ENCODE results near the gene FAM186B.

Gene FAM186B

DNA sequence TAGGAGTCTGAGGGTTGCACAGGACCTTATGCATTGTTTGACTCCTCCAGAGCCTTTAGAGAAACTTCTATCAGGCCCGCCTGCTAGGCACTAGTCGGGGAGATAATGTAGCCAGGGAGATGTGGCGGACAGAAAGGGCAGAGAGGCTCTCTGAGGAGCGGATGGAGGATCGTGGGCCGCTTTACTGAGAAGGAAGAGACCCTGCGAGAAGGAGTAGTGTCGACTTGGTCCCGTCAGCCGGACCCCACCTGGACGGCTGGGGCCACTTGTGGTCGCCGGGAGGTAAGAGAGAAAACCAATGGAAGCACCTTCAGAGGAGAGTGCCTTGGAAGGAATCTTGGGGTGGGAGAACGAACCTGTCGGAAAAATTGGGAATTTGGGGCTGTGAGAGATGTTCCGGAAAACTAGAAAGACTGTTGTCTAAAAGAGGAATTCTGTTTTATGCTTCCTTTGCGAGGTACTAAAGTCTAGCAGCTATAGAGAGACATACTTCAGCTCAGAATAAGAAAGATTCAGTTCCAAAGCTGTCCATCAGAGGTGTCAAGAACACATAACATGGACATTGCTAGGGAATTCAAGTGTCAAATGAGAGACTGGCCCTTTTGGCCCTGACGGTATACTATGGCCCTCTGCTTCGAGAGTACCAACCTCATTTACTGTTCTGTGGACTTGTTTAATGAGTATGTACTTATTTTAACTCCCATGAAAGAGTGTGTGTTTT lies 36.8 kb downstream of the FAM186B start:
- in situ Hi-C loops (cut with MboI; ENCODE audit: low sequenced_read_pairs): no loop called here

DNA sequence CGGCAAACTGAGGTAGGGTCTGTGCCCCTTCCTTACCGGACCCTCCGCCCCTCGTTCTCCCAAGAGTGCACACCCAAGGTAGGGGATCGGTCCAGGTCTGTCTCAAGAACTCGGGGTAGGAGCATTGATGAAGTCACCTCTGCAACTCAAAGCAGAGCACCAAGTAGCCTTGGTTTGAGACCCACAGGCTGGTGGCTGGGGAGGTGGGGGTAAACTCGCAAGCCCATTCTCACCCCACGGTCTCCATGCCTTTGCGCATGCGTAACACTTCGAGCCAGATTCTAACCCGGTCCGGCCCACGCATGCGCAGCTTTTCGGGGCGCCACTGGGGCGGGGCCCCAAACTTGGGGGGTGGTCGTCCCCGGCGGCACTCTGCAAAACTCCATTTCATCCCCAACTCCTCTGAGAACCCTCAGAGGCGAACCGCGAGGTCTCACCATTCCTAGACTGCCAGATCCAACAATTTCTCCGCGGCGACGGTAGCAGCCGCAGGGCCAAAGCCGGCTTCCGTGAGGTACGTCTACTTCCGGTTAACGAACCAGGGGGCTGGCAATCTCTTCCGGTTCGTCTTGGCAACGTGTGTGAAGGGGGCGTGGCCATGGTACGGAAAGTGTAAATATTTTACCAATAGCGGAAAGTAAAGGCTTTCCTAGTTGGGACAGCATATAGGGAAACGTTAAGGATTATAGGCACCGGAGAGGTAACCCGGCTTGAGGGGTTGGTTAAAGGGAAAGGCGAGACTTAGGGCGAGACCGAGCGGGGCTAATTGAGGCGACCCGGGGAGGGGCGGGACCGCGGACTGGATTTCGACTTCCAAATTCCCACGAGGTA lies 37.6 kb downstream of the FAM186B start, which contains the start of gene MCRS1:
Gene MCRS1 (minus strand): TSS at position 532 of the 831 bp plus-strand sequence. CDS start 1,411 bp downstream, outside the sequence.
- in situ Hi-C loops (cut with MboI; ENCODE audit: low sequenced_read_pairs): no loop called here

- in situ Hi-C loops (cut with MboI; ENCODE audit: low sequenced_read_pairs): no loop called here
Observed at GRCh38 chr12:49567302-49567610, 38.2 kb downstream of the FAM186B start.

DNA sequence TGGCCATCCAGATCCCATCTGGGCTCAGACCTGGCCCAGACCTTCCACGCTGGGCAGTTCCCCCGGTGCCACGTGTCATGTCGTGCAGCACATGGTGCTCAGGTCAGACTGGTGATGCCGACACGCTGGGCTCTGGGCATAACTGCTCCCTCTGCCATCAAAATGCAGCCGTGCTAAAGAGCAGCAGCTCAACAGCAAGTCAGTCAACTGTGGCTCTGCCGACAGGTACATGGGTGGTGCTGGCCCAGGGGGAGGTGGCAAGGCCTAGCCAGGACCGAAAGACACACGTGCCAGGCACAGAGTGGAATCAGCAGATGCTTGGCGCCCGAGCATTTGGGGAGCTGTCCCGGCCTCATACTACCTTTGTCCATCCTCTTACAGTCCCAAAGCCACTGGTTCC lies 39.1 kb downstream of the FAM186B start:
- in situ Hi-C loops (cut with MboI; ENCODE audit: low sequenced_read_pairs): no loop called here

DNA sequence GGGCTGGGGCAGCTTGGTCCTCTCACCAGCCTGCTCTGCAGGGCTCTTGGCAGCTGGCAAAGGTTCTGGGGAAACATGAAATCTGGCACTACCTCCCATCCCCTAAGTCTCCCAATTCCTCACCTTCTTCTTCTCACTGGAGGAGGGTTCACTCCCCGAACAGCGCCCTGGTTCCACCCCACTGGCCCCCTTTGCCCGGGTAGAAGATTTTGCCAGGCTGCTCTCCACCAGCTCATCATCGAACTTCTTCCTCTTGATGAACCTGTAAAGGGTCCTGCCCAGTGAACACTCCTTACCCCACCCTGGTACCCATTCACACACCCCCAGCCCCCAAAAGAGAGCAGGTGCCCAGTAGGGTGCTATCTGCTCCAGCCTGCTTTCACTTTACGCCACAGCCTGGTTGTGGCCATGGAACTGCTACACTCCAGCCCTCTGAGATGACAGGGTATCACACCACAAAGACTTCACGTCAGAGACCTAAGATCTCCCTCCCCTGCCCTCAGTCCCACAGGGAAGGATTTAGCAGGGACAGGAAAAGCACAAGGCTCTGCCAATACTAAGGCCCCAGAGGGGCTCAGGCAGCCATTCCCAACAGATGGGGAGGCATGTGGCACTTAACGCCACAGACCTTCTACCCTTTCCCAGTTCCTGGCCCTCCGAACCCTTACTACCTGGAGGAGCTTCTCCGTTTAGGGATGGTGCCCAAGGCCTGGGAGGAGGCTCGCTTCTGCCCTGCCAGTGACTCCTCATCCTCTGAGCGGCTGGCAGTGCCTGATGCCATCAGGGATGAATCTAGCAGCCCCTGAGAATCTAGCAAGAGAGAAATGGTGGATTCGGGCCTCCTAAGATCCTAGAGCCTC lies 39.8 kb downstream of the FAM186B start:
- in situ Hi-C loops (cut with MboI; ENCODE audit: low sequenced_read_pairs): no loop called here

DNA sequence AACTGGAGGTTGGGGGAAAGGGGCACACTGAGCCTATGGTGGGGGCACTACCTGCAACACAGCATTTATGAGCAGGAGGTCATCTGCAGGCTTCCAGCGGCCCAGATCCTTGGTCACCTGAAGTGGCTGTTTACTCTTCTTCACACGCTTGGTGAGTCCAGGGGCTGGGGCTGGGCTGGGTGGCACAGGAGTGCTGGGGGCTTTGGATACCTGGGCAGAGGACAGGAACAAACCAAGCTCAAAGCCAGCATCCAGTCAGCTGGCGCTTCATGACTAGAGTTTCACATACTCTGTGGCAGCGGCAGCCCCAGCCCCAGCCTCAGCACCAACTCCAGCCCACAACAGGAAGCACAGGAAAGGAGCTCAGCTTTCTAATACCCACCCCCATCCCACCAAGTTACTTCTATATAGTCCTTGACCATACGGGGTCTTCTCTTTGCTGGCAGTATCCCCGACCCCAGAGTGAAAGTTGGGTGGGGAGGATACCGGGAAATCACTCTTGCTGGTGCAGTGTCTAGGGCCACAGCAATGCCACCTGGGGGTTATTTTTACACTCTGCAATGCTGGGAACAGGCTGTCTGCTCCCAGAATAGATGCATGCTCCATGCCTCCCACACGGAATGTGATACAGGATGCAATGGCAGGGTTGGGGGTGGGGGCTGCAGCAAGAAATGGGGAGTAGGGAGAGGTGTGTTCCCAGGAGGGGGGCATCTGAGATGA lies 40.6 kb downstream of the FAM186B start:
- in situ Hi-C loops (cut with MboI; ENCODE audit: low sequenced_read_pairs): no loop called here

- in situ Hi-C loops (cut with MboI; ENCODE audit: low sequenced_read_pairs): no loop called here
Observed at GRCh38 chr12:49563951-49564685, 41.3 kb downstream of the FAM186B start.

GRCh38 chr12:49562831-49563230 lies 42.6 kb downstream of the FAM186B start:
- in situ Hi-C loops (cut with MboI; ENCODE audit: low sequenced_read_pairs): no loop called here

DNA sequence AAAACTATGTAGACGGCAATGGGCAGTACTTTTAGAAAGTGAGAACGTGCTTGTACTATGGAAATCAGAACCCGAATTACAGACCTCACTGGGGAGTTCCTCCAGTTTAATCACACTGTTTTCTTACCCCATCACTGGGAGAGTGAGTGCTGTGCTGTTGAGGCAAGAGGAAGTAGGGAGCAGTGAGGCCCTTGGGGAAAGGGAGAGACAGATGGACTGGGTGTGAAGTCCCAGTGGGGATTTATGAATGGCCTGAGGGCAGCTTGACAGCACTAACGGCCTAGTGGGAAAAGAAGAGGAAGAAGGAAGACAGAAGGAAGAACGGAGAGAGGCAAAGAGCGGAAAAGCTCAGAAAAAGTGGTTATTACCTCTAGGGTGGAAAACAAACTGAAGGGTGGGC lies 43.2 kb downstream of the FAM186B start:
- in situ Hi-C loops (cut with MboI; ENCODE audit: low sequenced_read_pairs): no loop called here

DNA sequence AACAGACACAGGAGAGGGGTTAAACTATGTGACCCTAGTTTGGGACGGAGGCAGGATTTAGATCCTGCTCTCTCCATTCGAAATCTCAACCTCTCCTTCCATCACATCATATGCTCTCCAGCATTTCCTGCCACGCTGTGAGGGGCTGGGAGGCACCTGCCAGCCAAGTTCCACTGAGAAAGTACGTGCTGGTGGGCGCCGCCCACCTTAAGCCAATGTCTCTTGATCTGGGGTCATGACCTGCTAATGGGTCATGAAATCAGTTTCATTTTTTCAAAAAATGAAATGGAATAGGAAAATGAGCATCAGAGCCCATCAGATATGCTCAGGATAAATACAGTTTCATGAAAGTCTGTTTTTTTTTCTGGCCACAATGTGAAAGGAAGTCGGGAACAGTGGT lies 44.7 kb downstream of the FAM186B start:
- in situ Hi-C loops (cut with MboI; ENCODE audit: low sequenced_read_pairs): no loop called here

DNA sequence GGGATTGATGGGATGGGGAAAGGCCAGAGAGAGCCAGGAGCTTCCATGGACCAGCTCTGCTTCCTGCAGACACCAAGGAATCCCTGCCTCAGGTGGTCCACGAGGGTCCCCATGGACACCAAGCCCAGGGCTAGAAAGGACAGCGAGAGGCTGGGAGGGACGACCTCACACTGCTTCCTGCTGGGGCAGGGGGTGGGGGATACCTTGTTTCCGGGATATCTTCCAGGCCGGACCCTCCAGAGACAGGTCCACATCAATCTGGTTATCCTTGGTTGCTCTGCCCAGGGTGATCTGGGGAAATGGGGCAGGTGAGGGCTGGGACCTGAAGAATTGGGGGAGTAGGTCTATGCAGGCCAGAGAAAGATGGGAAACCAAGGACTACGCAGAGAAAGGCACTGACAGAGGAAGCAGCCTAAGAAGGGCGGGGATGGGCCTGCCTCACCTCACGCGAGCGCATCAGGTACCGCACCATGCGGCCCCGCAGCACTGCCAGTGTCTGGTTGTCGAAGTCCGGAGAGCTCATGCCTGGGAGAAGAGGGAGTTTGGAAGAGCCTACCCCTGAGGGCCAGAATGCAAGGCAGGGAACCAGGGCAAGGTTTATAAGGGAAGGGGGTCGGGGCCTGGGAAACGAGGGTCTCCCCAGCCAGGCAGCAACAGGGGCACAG lies 46.3 kb downstream of the FAM186B start:
- in situ Hi-C loops (cut with MboI; ENCODE audit: low sequenced_read_pairs): no loop called here

DNA sequence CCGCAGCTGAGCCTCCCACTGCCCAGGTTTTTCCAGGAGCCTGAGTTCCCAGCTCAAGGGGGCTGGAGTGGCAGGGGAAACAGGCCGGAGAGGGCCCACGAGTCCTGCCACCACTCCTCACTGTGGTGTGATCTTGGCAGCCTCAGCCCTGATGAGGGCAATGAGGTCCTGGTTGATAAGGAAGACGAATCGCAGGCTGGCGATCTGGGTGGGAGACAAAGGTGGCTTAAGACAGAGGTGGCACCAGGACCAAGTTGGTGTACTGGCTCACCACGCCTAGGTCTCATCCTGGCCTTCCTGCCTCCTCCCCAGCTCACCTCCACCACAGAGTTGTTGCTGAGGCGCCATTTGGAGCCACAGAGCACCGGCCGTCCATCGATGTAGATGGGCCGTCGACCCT lies 46.9 kb downstream of the FAM186B start:
- in situ Hi-C loops (cut with MboI; ENCODE audit: low sequenced_read_pairs): no loop called here

- in situ Hi-C loops (cut with MboI; ENCODE audit: low sequenced_read_pairs): no loop called here
Observed at GRCh38 chr12:49557917-49558215, 47.6 kb downstream of the FAM186B start.

- in situ Hi-C loops (cut with MboI; ENCODE audit: low sequenced_read_pairs): no loop called here
Observed at GRCh38 chr12:49557187-49557916, 48.1 kb downstream of the FAM186B start.

- in situ Hi-C loops (cut with MboI; ENCODE audit: low sequenced_read_pairs): no loop called here
Observed at GRCh38 chr12:49556391-49557186, 48.9 kb downstream of the FAM186B start.

- in situ Hi-C loops (cut with MboI; ENCODE audit: low sequenced_read_pairs): no loop called here
Observed at GRCh38 chr12:49555631-49556390, 49.6 kb downstream of the FAM186B start.

GRCh38 chr12:49554266-49554665 lies 51.2 kb downstream of the FAM186B start:
- in situ Hi-C loops (cut with MboI; ENCODE audit: low sequenced_read_pairs): no loop called here

Measured in HL-60/S4 (cell line).